ENCODE data around the gene SNAI1.

DNA sequence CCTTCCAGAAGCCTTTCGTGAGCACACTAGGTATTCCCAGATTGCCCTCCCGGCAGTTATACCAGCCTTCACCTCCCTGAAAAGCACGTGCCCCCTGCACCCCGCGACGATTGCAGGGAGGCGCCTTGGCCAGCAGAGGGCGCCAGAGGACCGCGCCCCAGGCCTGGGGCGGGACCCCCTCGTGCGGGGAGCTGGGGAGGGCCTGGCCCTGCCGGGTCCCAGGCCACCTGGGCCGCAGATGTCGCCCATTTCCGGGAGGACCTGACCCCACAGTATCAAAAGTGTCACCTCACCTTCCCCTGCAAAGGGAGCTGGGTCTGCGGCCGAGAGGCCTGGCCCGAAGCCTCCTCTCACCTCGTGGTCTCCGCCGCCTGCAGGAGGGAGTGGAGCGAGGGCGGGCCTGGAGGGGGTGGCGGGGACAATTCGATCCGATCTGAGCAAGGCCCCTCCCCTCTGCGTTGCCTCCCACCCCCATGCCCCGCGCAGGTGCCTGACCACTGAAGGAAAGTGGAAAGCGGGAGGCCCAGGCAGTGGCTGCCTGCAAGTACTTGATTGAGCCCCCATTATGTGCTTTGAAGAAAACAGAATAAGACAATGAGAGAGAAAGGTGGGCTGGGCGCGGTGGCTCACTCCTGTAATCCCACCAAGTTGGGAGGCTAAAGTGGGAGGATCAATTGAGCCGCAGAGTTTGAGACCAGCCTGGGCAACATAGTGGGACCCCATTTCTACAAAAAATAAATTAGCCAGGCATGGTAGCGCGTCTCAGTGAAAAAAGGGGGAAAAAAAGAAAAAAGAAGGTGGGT, 3.5 kb upstream of the SNAI1 start:
- TF ChIP-seq, protein P1, sequence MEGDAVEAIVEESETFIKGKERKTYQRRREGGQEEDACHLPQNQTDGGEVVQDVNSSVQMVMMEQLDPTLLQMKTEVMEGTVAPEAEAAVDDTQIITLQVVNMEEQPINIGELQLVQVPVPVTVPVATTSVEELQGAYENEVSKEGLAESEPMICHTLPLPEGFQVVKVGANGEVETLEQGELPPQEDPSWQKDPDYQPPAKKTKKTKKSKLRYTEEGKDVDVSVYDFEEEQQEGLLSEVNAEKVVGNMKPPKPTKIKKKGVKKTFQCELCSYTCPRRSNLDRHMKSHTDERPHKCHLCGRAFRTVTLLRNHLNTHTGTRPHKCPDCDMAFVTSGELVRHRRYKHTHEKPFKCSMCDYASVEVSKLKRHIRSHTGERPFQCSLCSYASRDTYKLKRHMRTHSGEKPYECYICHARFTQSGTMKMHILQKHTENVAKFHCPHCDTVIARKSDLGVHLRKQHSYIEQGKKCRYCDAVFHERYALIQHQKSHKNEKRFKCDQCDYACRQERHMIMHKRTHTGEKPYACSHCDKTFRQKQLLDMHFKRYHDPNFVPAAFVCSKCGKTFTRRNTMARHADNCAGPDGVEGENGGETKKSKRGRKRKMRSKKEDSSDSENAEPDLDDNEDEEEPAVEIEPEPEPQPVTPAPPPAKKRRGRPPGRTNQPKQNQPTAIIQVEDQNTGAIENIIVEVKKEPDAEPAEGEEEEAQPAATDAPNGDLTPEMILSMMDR (IDR thresholded peaks at IDR 0.05) = peak in 2 of 3 experiments; percentile 98 to 100
- TF ChIP-seq POLR2A (IDR thresholded peaks at IDR 0.05; ENCODE audit: low read depth) = no peak
- TF ChIP-seq EP300 (IDR thresholded peaks at IDR 0.05) = no peak
- TF ChIP-seq POLR2AphosphoS5 (IDR thresholded peaks at IDR 0.05) = no peak
